Measurements from ENCODE around the gene IL1R2.
A peak's percentile ranks its signal among the peaks of the same experiment; 100 is the strongest.

The IL1R2 gene

GRCh38 chr2:101991721-101992145 lies at the start of gene IL1R2:
Gene IL1R2, plus strand, starts transcription at chr2:101991960. Its CDS starts 16,616 bp downstream, at chr2:102008576.
- peaks cover 33% of the 10 kb centered on the region for H3K4me1 Mint-ChIP-seq
- no peak for DNase-seq (ENCODE audit: low spot score in 2 of 2)
- no peak for ATAC-seq
- H3K27ac Mint-ChIP-seq = peak within 1 kb of the TSS; percentile 65
- no peaks in the 10 kb centered on the region for H3K36me3 Mint-ChIP-seq
- H3K9me3 Mint-ChIP-seq = no peaks in the 10 kb centered on the region
- no peak within 1 kb of the TSS for H3K4me3 Mint-ChIP-seq

GRCh38 chr2:101942851-101943250 lies 48.9 kb upstream of the IL1R2 start:
- Mint-ChIP-seq H3K4me1 (no peaks in the 10 kb centered on the region), H3K36me3 (no peaks in the 10 kb centered on the region), H3K27ac (no peak overlapping the region), H3K9me3 (peaks cover 9% of the 10 kb centered on the region), H3K4me3 (no peak overlapping the region)
- ATAC-seq (no peak), DNase-seq (ENCODE audit: low spot score in 2 of 2) (peak in 1 of 2 donors; percentile 3)

GRCh38 chr2:101946372-101947039 lies 45.3 kb upstream of the IL1R2 start:
- Mint-ChIP-seq H3K4me1 (no peaks in the 10 kb centered on the region), H3K9me3 (peaks cover 9% of the 10 kb centered on the region), H3K36me3 (no peaks in the 10 kb centered on the region), H3K27ac (no peak overlapping the region), H3K4me3 (no peak overlapping the region)
- DNase-seq (ENCODE audit: low spot score in 2 of 2) = no peak
- no peak for ATAC-seq

- DNase-seq (ENCODE audit: low spot score in 2 of 2) (no peak), ATAC-seq (no peak)
- H3K4me1 Mint-ChIP-seq = no peaks in the 10 kb centered on the region
- peaks cover 9% of the 10 kb centered on the region for H3K9me3 Mint-ChIP-seq
- H3K27ac Mint-ChIP-seq = no peak overlapping the region
- H3K4me3 Mint-ChIP-seq = no peak overlapping the region
- no peaks in the 10 kb centered on the region for H3K36me3 Mint-ChIP-seq
Measured at GRCh38 chr2:101947374-101947773, 44.4 kb upstream of the IL1R2 start.

GRCh38 chr2:101948625-101949155 lies 43.1 kb upstream of the IL1R2 start:
- Mint-ChIP-seq H3K27ac (no peak overlapping the region), H3K36me3 (no peaks in the 10 kb centered on the region), H3K9me3 (peaks cover 9% of the 10 kb centered on the region), H3K4me3 (no peak overlapping the region), H3K4me1 (no peaks in the 10 kb centered on the region)
- DNase-seq (ENCODE audit: low spot score in 2 of 2) (no peak), ATAC-seq (peak; percentile 24)

GRCh38 chr2:101949304-101949703 lies 42.5 kb upstream of the IL1R2 start:
- Mint-ChIP-seq H3K36me3 (no peaks in the 10 kb centered on the region), H3K4me1 (no peaks in the 10 kb centered on the region), H3K4me3 (no peak overlapping the region), H3K9me3 (peaks cover 9% of the 10 kb centered on the region), H3K27ac (no peak overlapping the region)
- no peak for DNase-seq (ENCODE audit: low spot score in 2 of 2)
- ATAC-seq = peak; percentile 94

GRCh38 chr2:101951296-101951695 lies 40.5 kb upstream of the IL1R2 start:
- H3K27ac Mint-ChIP-seq = no peak overlapping the region
- DNase-seq (ENCODE audit: low spot score in 2 of 2) = no peak
- no peak overlapping the region for H3K4me3 Mint-ChIP-seq

GRCh38 chr2:101952551-101952950 lies 39.2 kb upstream of the IL1R2 start:
- Mint-ChIP-seq H3K27ac (no peak overlapping the region), H3K4me1 (no peaks in the 10 kb centered on the region)

More at GRCh38 chr2:101951296-101951695, 40.5 kb upstream of the IL1R2 start:
- H3K36me3 Mint-ChIP-seq = no peaks in the 10 kb centered on the region
- H3K9me3 Mint-ChIP-seq = peaks cover 9% of the 10 kb centered on the region
- H3K4me1 Mint-ChIP-seq = no peaks in the 10 kb centered on the region
- ATAC-seq = no peak

GRCh38 chr2:101956465-101957438 lies 35.0 kb upstream of the IL1R2 start:
- Mint-ChIP-seq H3K9me3 (peaks cover 3% of the 10 kb centered on the region), H3K4me3 (no peak overlapping the region), H3K27ac (no peak overlapping the region), H3K4me1 (peaks cover 6% of the 10 kb centered on the region), H3K36me3 (no peaks in the 10 kb centered on the region)
- ATAC-seq (no peak), DNase-seq (ENCODE audit: low spot score in 2 of 2) (no peak)

More at GRCh38 chr2:101952551-101952950, 39.2 kb upstream of the IL1R2 start:
- DNase-seq (ENCODE audit: low spot score in 2 of 2) = no peak
- Mint-ChIP-seq H3K9me3 (peaks cover 9% of the 10 kb centered on the region), H3K36me3 (no peaks in the 10 kb centered on the region), H3K4me3 (no peak overlapping the region)
- no peak for ATAC-seq

- no peak overlapping the region for H3K4me3 Mint-ChIP-seq
- ATAC-seq = no peak
Measured at GRCh38 chr2:101958061-101958460, 33.7 kb upstream of the IL1R2 start.

GRCh38 chr2:101960819-101961337 lies 30.9 kb upstream of the IL1R2 start:
- no peak for DNase-seq (ENCODE audit: low spot score in 2 of 2)
- H3K27ac Mint-ChIP-seq = no peak overlapping the region
- H3K4me1 Mint-ChIP-seq = peaks cover 6% of the 10 kb centered on the region
- H3K9me3 Mint-ChIP-seq = peaks cover 3% of the 10 kb centered on the region
- no peak overlapping the region for H3K4me3 Mint-ChIP-seq
- ATAC-seq = no peak
- no peaks in the 10 kb centered on the region for H3K36me3 Mint-ChIP-seq

More at GRCh38 chr2:101958061-101958460, 33.7 kb upstream of the IL1R2 start:
- H3K27ac Mint-ChIP-seq = no peak overlapping the region
- H3K9me3 Mint-ChIP-seq = peaks cover 3% of the 10 kb centered on the region
- DNase-seq (ENCODE audit: low spot score in 2 of 2) = no peak
- H3K36me3 Mint-ChIP-seq = no peaks in the 10 kb centered on the region
- peaks cover 6% of the 10 kb centered on the region for H3K4me1 Mint-ChIP-seq

- no peak overlapping the region for H3K27ac Mint-ChIP-seq
- no peaks in the 10 kb centered on the region for H3K36me3 Mint-ChIP-seq
- H3K9me3 Mint-ChIP-seq = peaks cover 3% of the 10 kb centered on the region
- no peak overlapping the region for H3K4me3 Mint-ChIP-seq
- H3K4me1 Mint-ChIP-seq = peaks cover 6% of the 10 kb centered on the region
- no peak for DNase-seq (ENCODE audit: low spot score in 2 of 2)
- no peak for ATAC-seq
Measured at GRCh38 chr2:101961338-101962191, 30.2 kb upstream of the IL1R2 start.

- H3K4me3 Mint-ChIP-seq = no peak overlapping the region
- H3K9me3 Mint-ChIP-seq = peaks cover 3% of the 10 kb centered on the region
- no peak overlapping the region for H3K27ac Mint-ChIP-seq
- H3K36me3 Mint-ChIP-seq = no peaks in the 10 kb centered on the region
- DNase-seq (ENCODE audit: low spot score in 2 of 2) (no peak), ATAC-seq (no peak)
- H3K4me1 Mint-ChIP-seq = peaks cover 6% of the 10 kb centered on the region
Measured at GRCh38 chr2:101962309-101962708, 29.5 kb upstream of the IL1R2 start.

- no peak for DNase-seq (ENCODE audit: low spot score in 2 of 2)
- no peak for ATAC-seq
- Mint-ChIP-seq H3K27ac (no peak overlapping the region), H3K4me1 (peaks cover 1% of the 10 kb centered on the region), H3K4me3 (no peak overlapping the region), H3K36me3 (no peaks in the 10 kb centered on the region), H3K9me3 (no peaks in the 10 kb centered on the region)
Measured at GRCh38 chr2:101963198-101963597, 28.6 kb upstream of the IL1R2 start.
